ENCODE results near the gene WFS1.

The WFS1 gene

DNA sequence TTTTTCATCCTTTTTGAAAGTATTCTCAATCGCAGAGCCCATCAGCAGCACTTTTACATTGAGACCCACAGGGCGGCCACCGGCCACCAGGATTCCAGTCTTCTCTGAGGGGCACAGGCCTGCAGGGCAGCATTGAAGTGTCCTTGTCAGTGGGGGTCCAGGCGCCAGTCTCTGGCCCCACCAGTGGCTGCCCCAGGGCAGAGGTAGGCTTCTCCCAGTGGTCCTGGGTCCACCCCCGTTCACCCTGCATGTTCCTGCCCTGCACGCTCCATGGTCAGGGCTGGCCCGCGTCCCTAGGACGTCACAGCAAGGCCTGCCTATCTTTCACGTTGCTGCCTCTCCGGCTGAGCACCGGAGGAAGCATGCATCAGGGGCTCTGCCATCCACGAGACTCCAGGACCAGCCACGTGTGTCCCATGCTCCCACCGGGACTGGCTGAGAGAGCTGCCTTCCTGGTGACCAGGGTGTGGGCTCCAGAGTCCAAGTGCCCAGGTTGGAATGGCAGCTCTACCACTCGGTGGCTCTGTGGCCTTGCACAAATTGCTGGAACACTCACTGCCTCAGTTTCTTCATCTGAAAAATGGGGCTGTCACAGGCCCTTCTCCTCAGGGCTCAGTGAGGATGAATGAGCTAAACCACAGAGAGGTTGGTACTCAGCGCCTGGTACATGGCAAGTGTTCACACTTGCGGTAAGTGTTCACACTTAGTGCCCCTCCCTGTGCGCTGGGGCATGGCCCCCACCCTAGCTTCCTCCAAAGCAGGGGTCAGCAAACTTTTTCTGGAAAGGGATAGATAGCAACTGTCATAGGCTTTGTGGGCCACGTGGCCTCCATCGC is 38.6 kb upstream of the WFS1 start:
- H2AFZ ChIP-seq (ENCODE audit: low read length), result no peak overlapping the region

GRCh38 chr4:6231663-6232165 is 37.9 kb upstream of the WFS1 start:
- Histone ChIP-seq H3K4me1 (ENCODE audit: low read length) (no peaks in the 10 kb centered on the region), H4K20me1 (ENCODE audit: insufficient read depth, low read length) (no peaks in the 10 kb centered on the region), H3K9me2 (replicated peaks; ENCODE audit: insufficient read depth, low read length) (no peaks in the 10 kb centered on the region), H3K9me3 (replicated peaks; ENCODE audit: insufficient read depth, low read length) (no peaks in the 10 kb centered on the region), H2AFZ (ENCODE audit: low read length) (no peak overlapping the region), H3F3A (ENCODE audit: insufficient read depth, low read length) (no peaks in the 10 kb centered on the region), H3K4me3 (ENCODE audit: low read length) (no peak overlapping the region), H3K36me3 (replicated peaks; ENCODE audit: insufficient read depth, low read length) (no peaks in the 10 kb centered on the region), H3K4me2 (ENCODE audit: low read depth, low read length) (no peak overlapping the region), H3K27ac (ENCODE audit: low read length) (no peak overlapping the region), H3K9ac (ENCODE audit: low read length) (no peak overlapping the region), H3K27me3 (replicated peaks; ENCODE audit: insufficient read depth, low read length) (peaks cover 27% of the 10 kb centered on the region), H3K79me2 (ENCODE audit: low read length) (no peaks in the 10 kb centered on the region)
- no peak for DNase-seq
- no peak for TF ChIP-seq CTCF (IDR thresholded peaks at IDR 0.05; ENCODE audit: low read length)
- TF ChIP-seq EZH2 (optimal IDR thresholded peaks at IDR 0.05; ENCODE audit: low read depth, low read length), result no peak
- TF ChIP-seq EZH2phosphoT487 (IDR thresholded peaks at IDR 0.05; ENCODE audit: low read length), result no peak

More for the DNA sequence above, 38.6 kb upstream of the WFS1 start:
- no peaks in the 10 kb centered on the region for H3K79me2 ChIP-seq (ENCODE audit: low read length)
- H3K4me1 ChIP-seq (ENCODE audit: low read length), result no peaks in the 10 kb centered on the region
- H3K9me3 ChIP-seq (replicated peaks; ENCODE audit: insufficient read depth, low read length), result no peaks in the 10 kb centered on the region
- H3K4me2 ChIP-seq (ENCODE audit: low read depth, low read length), result no peak overlapping the region
- H3K27ac ChIP-seq (ENCODE audit: low read length), result no peak overlapping the region
- H3F3A ChIP-seq (ENCODE audit: insufficient read depth, low read length), result no peaks in the 10 kb centered on the region
- peaks cover 27% of the 10 kb centered on the region for H3K27me3 ChIP-seq (replicated peaks; ENCODE audit: insufficient read depth, low read length)
- H3K36me3 ChIP-seq (replicated peaks; ENCODE audit: insufficient read depth, low read length), result no peaks in the 10 kb centered on the region
- no peak for DNase-seq
- H3K9me2 ChIP-seq (replicated peaks; ENCODE audit: insufficient read depth, low read length), result no peaks in the 10 kb centered on the region
- no peaks in the 10 kb centered on the region for H4K20me1 ChIP-seq (ENCODE audit: insufficient read depth, low read length)
- H3K9ac ChIP-seq (ENCODE audit: low read length), result no peak overlapping the region
- no peak overlapping the region for H3K4me3 ChIP-seq (ENCODE audit: low read length)
- TF ChIP-seq CTCF (IDR thresholded peaks at IDR 0.05; ENCODE audit: low read length) (no peak), EZH2phosphoT487 (IDR thresholded peaks at IDR 0.05; ENCODE audit: low read length) (no peak), EZH2 (optimal IDR thresholded peaks at IDR 0.05; ENCODE audit: low read depth, low read length) (no peak)

GRCh38 chr4:6232836-6233785 is 36.5 kb upstream of the WFS1 start:
- Histone ChIP-seq H3K4me2 (ENCODE audit: low read depth, low read length) (no peak overlapping the region), H3K9me3 (replicated peaks; ENCODE audit: insufficient read depth, low read length) (no peaks in the 10 kb centered on the region), H4K20me1 (ENCODE audit: insufficient read depth, low read length) (no peaks in the 10 kb centered on the region), H3K9me2 (replicated peaks; ENCODE audit: insufficient read depth, low read length) (no peaks in the 10 kb centered on the region), H3K4me1 (ENCODE audit: low read length) (no peaks in the 10 kb centered on the region), H3K36me3 (replicated peaks; ENCODE audit: insufficient read depth, low read length) (no peaks in the 10 kb centered on the region), H3K4me3 (ENCODE audit: low read length) (no peak overlapping the region), H3K27me3 (replicated peaks; ENCODE audit: insufficient read depth, low read length) (peaks cover 23% of the 10 kb centered on the region), H2AFZ (ENCODE audit: low read length) (no peak overlapping the region), H3K79me2 (ENCODE audit: low read length) (no peaks in the 10 kb centered on the region), H3K27ac (ENCODE audit: low read length) (no peak overlapping the region), H3K9ac (ENCODE audit: low read length) (no peak overlapping the region), H3F3A (ENCODE audit: insufficient read depth, low read length) (no peaks in the 10 kb centered on the region)
- TF ChIP-seq CTCF (IDR thresholded peaks at IDR 0.05; ENCODE audit: low read length) (no peak), EZH2phosphoT487 (IDR thresholded peaks at IDR 0.05; ENCODE audit: low read length) (no peak), EZH2 (optimal IDR thresholded peaks at IDR 0.05; ENCODE audit: low read depth, low read length) (no peak)
- no peak for DNase-seq
